Dedifferentiated amniotic fluid mesenchymal stem cell (primary cell): ENCODE results near the gene PMVK.

Experiments
- DNase-seq: peaks from one replicate; pipeline ENCODE4 v3.0.0-alpha.2; 2016; ENCODE audit errors: extremely low spot score

PMVK gene

GRCh38 chr1:154966111-154966510, 29.6 kb upstream of the PMVK start:
- DNase-seq, result no peak

GRCh38 chr1:154964359-154964758, 27.8 kb upstream of the PMVK start:
- no peak for DNase-seq

GRCh38 chr1:154963643-154964042, 27.1 kb upstream of the PMVK start:
- no peak for DNase-seq

- DNase-seq, result no peak
Observed at GRCh38 chr1:154962795-154963330, 26.3 kb upstream of the PMVK start.

GRCh38 chr1:154962156-154962749, 25.7 kb upstream of the PMVK start:
- DNase-seq, result no peak

GRCh38 chr1:154961207-154962155, 25.0 kb upstream of the PMVK start, which contains the start of gene PYGO2:
Gene PYGO2 (minus strand): TSS chr1:154961782. CDS start chr1:154961576, 206 bp downstream.
- peak; percentile 55 for DNase-seq

GRCh38 chr1:154960446-154961136, 24.1 kb upstream of the PMVK start:
- DNase-seq, result no peak

- DNase-seq, result no peak
Observed at GRCh38 chr1:154959426-154959780, 22.9 kb upstream of the PMVK start.

- no peak for DNase-seq
Observed at GRCh38 chr1:154958681-154959425, 22.3 kb upstream of the PMVK start.

- DNase-seq, result no peak
Observed at GRCh38 chr1:154958036-154958435, 21.5 kb upstream of the PMVK start.

- DNase-seq, result no peak
Observed at GRCh38 chr1:154957091-154957657, 20.7 kb upstream of the PMVK start.

- no peak for DNase-seq
Observed at GRCh38 chr1:154956544-154956941, 20.0 kb upstream of the PMVK start.

GRCh38 chr1:154955718-154956543, 19.4 kb upstream of the PMVK start, which contains the start of gene PBXIP1:
Gene PBXIP1 (minus strand): TSS chr1:154956099. CDS start chr1:154953721, 2,378 bp downstream.
- peak; percentile 92 for DNase-seq

- peak; percentile 58 for DNase-seq
Observed at GRCh38 chr1:154955039-154955717, 18.7 kb upstream of the PMVK start.

GRCh38 chr1:154954541-154954940, 18.0 kb upstream of the PMVK start:
- DNase-seq, result no peak

GRCh38 chr1:154953611-154954038, 17.1 kb upstream of the PMVK start:
- no peak for DNase-seq

GRCh38 chr1:154952664-154953063, 16.1 kb upstream of the PMVK start:
- DNase-seq, result no peak

GRCh38 chr1:154951901-154952657, 15.6 kb upstream of the PMVK start:
- DNase-seq, result no peak

GRCh38 chr1:154948079-154948478, 11.6 kb upstream of the PMVK start:
- no peak for DNase-seq
